Choroid plexus epithelial cell (primary cell): Measurements from ENCODE around the gene OTUB2.

Experiments used
- DNase-seq: peaks from one replicate; pipeline ENCODE4 v3.0.0-alpha.2; 2010; ENCODE audit warnings: low read depth
- H3K4me3 ChIP-seq: 2 replicates; pipeline ENCODE4 v1.5.1; 2011; ENCODE audit warnings: low read depth, mild to moderate bottlenecking, control low read depth, low read length, moderate library complexity
- CTCF ChIP-seq: conservative IDR thresholded peaks from 2 replicates; pipeline ENCODE4 v1.5.1; 2011; ENCODE audit warnings: low read depth, mild to moderate bottlenecking, control low read depth, inconsistent platforms, low read length, moderate library complexity

OTUB2 gene

GRCh38 chr14:93981316-93982229, 44.6 kb upstream of the OTUB2 start:
- DNase-seq, result no peak
- TF ChIP-seq CTCF, result no peak
- H3K4me3 ChIP-seq, result no peak overlapping the region

GRCh38 chr14:93982230-93983007, 43.7 kb upstream of the OTUB2 start:
- DNase-seq, result no peak
- no peak for TF ChIP-seq CTCF
- no peak overlapping the region for H3K4me3 ChIP-seq

- no peak for TF ChIP-seq CTCF
- no peak overlapping the region for H3K4me3 ChIP-seq
- no peak for DNase-seq
These were observed 42.1 kb upstream of the OTUB2 start for GRCh38 chr14:93984070-93984469.

GRCh38 chr14:93984987-93985410, 41.1 kb upstream of the OTUB2 start:
- peak; percentile 52 for TF ChIP-seq CTCF
- no peak overlapping the region for H3K4me3 ChIP-seq
- DNase-seq, result peak; percentile 92

GRCh38 chr14:93986955-93987354, 39.2 kb upstream of the OTUB2 start:
- H3K4me3 ChIP-seq, result no peak overlapping the region
- DNase-seq, result no peak
- TF ChIP-seq CTCF, result no peak

GRCh38 chr14:93987376-93987775, 38.8 kb upstream of the OTUB2 start:
- H3K4me3 ChIP-seq, result no peak overlapping the region
- no peak for DNase-seq
- no peak for TF ChIP-seq CTCF
